Activated CD8-positive, alpha-beta memory T cell treated with anti-CD3 and anti-CD28 coated beads, Interleukin-2, amount 50 U/mL, for 4 hours (primary cell): Measurements from ENCODE around the gene RBM15B.
A peak's percentile ranks its signal among the peaks of the same experiment; 100 is the strongest.
"Not testable (repeated sequence)": the region's sequence is repeated elsewhere in the genome, so short reads cannot be mapped to it uniquely, and the experiment has no call there.

Experiments used
- DNase-seq: peaks from one replicate; pipeline ENCODE4 v3.0.0-alpha.2; 2020

The RBM15B gene

GRCh38 chr3:51391075-51391565, at the start of gene RBM15B:
Gene RBM15B, plus strand, starts transcription at chr3:51391285. Its CDS starts 115 bp downstream, at chr3:51391400.
- peak; percentile 98 for DNase-seq

GRCh38 chr3:51343918-51344687, 47.0 kb upstream of the RBM15B start:
- no peak for DNase-seq

GRCh38 chr3:51350751-51351150, 40.3 kb upstream of the RBM15B start:
- no peak for DNase-seq

DNA sequence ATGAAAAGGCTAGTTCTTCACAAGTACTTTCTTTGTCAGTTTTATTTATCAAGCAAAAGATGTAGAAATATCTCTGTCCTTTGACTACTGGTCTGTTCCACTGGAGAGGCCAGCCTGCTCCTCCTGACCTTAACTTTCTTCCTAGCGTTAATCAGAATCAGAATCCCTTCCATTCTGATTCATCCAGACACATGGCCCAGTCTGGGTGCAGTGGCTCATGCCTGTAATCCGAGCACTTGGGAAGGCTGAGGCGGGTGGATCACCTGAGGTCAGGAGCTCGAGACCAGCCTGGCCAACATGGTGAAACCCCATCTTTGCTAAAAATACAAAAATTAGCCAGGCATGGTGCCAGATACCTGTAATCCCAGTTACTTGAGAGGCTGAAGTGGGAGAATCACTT, 38.0 kb upstream of the RBM15B start:
- no peak for DNase-seq

DNA sequence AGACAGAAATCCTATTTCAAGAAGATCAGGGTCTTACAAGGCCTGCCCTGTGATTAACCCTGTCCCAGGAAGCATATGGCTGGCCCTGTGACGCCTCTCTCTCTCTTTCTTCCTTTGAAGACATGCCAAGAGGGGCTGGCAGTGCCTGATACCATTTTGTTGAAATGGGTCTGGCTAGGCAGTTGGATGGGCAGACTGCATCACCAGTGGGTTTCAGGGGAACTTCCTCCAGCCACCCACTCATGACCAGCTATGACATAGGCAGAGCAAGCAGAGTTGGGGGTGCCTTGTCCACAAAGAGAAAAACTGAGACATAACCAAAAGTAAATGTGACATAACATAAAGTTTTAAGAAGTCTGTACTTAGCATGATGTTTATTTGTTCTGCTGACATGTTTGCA, 37.4 kb upstream of the RBM15B start:
- DNase-seq, result no peak

- no peak for DNase-seq
Measured at GRCh38 chr3:51354172-51354571, 36.9 kb upstream of the RBM15B start.

- no peak for DNase-seq
Measured at GRCh38 chr3:51354731-51355615, 36.1 kb upstream of the RBM15B start.

DNA sequence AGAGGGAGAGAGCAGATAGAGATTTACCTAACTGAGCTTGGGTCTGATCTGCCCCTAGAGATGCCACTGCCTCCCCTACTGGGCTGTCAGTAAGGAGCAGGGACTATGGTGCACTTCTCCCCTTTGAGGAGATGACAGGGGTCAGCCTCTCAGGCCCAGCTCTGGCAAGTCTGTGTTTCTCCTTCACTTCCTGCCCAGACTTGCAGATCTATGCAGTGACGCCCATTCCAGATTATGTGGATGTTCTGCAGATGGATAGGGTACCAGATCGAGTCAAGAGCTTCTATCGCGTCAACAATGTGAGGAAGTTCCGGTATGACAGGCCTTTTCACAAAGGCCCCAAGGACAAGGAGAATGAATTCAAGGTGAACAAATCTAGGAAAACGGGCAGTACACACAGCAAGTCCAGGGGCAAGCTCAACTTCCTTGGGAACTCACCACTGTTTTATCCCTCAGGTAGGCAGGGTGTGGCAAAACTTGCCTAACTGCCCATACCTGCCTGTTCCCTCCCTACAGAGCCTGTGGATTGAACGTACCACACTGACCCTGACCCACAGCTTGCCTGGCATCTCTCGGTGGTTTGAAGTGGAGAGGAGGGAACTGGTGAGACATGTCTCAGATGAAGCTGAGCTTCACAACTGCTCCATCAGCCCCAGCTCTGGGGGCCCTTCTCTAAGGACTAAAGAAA, 35.0 kb upstream of the RBM15B start:
- no peak for DNase-seq

- DNase-seq, result no peak
Measured at GRCh38 chr3:51357856-51358255, 33.2 kb upstream of the RBM15B start.

DNA sequence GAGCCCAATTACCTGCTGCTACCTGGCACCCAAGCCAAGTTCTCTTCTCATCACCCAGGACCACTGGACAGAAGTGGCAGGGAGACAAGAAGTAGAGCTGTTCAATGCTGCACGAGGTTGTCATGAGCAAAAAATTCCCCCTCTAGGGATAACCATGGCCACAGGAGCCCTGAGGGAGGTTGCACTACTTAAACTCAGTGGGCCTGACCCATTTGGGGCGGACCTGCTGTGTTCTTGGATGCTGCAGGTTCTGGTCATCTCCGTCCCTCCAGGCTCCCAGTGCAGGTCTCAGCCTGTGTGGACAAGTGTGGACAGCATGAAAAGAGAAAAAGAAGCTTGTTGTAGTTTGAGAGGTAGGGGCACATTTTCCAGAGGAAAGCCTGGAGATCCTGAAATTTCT, 32.1 kb upstream of the RBM15B start:
- DNase-seq, result no peak

DNA sequence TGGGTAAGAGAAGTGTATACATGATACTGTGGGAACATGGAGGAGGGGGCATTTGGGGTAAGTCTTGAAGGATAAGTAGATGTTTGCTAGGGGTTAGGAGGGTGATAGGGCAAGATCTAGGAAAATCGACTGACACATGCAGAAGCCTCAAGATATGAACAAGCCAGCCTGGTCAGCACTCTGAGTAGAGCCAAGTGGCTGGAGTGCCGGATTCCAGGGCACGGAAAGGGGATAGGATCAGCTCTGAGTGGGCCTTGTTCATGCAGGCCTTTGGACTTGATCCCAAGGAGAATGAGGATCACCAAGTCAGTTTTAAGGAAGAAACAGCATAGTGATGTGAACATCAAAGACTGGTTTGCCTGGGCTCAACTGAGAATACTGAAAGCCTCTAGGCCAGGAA, 30.3 kb upstream of the RBM15B start:
- DNase-seq, result no peak

DNA sequence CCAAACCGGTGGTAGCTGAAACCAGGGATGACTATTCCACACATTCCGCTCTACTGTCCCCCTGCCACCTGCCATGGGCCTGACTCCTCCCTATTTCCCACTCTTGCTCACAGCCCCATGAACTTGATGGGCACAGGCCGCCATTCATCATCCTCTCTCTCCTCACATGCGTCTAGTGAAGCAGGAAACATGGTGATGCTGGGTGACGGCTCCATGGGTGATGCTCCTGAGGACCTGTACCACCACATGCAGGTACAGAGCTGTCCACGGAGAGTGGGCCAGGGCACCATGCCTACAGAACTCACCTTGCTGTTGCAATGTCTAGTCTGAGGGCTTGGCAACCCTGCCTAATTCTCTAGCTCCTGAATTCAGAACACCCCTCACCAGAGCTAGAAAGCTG, 29.3 kb upstream of the RBM15B start:
- no peak for DNase-seq

GRCh38 chr3:51362476-51362875, 28.6 kb upstream of the RBM15B start:
- no peak for DNase-seq

DNA sequence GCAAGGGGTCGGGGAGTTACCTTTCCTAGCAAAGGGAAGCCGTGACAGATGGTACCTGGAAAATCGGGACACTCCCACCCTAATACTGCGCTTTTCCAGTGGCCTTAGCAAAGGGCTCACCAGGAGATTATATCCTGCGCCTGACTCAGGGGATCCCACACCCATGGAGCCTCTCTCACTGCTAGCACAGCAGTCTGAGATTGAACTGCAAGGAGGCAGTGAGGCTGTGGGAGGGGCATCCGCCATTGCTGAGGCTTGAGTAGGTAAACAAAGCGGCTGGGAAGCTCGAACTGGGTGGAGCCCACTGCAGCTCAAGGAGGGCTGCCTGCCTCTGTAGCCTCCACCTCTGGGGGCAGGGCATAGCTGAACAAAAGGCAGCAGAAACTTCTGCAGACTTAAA, 22.8 kb upstream of the RBM15B start:
- not testable (repeated sequence) for DNase-seq

DNA sequence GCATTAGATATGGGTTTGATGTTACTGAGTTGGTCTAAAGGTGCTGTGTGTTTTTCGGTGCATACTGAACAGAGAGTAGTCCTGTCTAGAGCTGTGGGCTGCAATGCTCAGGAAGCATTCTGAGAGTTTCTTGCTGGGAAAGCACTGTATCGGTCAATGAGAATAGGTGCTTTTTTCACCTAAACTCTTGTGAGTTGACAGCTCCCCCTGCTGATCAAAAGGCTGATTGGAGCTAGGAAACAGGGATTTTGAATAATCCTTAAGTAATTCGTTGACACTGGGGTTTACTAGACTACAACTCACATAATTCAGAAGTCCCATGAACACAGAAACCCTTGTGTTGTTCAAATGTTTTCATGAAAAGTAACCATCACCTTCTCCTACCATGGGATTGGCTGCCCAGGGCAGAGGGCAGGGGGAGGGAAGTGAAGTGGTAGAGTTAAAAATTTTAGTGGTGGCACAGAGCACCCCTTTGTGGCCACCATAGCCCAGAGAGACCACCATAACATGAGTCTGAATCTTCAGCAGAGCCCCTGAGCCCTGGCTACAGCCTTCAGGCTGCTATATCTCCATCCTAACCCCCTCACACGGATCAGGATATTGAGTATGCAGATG, 19.0 kb upstream of the RBM15B start:
- peak; percentile 42 for DNase-seq

DNA sequence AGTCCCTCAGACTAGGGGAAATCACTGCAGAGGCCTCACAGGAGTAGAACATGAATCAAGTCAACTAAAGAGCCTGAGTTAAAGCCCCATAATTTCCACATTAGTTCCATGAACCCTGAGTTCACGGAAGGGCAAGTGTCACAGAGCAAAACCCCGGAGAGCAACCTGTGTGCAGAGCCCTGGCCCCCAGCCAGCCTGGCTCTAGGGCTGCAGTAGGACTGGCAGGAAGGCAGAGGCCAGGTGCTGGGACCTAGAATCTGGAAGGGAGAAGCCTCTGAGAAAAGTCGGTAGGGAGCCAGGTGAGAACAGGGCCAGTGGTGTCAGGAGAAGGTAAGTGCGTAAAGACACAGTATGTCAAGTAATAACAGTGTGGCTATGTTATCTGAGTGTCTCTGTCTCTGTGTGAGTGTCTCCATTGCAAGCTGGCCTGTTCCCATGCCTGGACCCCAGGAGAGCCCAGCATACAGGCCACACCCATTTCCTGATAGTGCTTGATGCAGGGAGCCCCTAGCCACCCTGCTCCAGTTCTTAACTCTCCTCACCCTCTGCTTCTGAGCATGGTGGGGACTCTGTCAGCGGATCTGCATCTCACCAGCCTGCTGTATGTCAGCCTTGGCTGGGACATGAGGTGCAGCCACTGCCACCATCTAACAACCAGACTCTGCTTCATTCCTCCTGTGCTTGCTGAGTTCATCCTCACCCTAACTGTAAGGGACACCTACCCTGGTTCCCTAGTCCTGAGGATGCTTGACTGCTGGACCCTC, 17.2 kb upstream of the RBM15B start:
- DNase-seq, result no peak

- DNase-seq, result no peak
Measured at GRCh38 chr3:51374456-51374855, 16.6 kb upstream of the RBM15B start.

DNA sequence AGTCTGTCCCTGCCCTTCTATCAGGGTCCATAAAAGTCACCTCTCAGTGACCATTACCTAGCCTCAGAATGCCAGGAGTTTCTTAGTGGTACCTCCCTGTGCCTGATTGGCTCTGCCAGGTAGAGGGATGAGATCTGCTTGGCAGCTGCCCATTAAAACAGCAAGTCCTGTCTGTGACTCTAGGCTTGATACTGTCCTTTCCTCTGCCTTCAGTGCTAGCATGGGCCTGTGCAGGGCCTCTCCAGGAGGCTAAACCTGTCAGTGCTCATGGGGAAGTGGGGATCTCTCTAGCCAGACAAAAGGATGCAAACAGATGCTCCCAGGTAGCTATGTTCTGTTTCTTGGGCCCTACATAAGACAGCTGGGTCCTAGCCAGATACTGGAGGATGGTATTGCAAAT, 15.9 kb upstream of the RBM15B start:
- DNase-seq, result no peak

- no peak for DNase-seq
Measured at GRCh38 chr3:51375571-51375970, 15.5 kb upstream of the RBM15B start.

- no peak for DNase-seq
Measured at GRCh38 chr3:51378065-51378464, 13.0 kb upstream of the RBM15B start.

GRCh38 chr3:51378726-51379125, 12.4 kb upstream of the RBM15B start:
- DNase-seq, result no peak

GRCh38 chr3:51379301-51379700, 11.8 kb upstream of the RBM15B start:
- DNase-seq, result no peak
